ENCODE results near the gene SUN3. TPM values are rescaled to one million over a fixed set of nuclear protein-coding genes. Genes with fewer than 3 reads are reported as not detected.
A peak's percentile ranks its signal among the peaks of the same experiment; 100 is the strongest.
"Not testable (repeated sequence)": the region's sequence is repeated elsewhere in the genome, so short reads cannot be mapped to it uniquely, and the experiment has no call there.

The SUN3 gene
- total and polyA plus RNA-seq, 2 experiments from 2014 or later = not detected

- 8 to 15% methylated on average over 2 of the region's 2 CpGs for WGBS, 2 experiments (ENCODE audit: low coverage in 1 of 2, low lambda C conversion rate in 2 of 2, missing lambda C conversion rate in 2 of 2)
- DNase-seq = no peak
- H3K4me3 ChIP-seq = no peak overlapping the region
- TF ChIP-seq EZH2phosphoT487 (IDR thresholded peaks at IDR 0.05; ENCODE audit: insufficient read depth, low read depth) (no peak), EZH2 (IDR thresholded peaks at IDR 0.05; ENCODE audit: insufficient read depth, poor library complexity, severe bottlenecking) (no peak)
- no peaks in the 10 kb centered on the region for H3K9me3 ChIP-seq (ENCODE audit: low read depth)
- no peaks in the 10 kb centered on the region for H4K20me1 ChIP-seq (ENCODE audit: insufficient read depth)
- no peaks in the 10 kb centered on the region for H3K36me3 ChIP-seq (ENCODE audit: low read depth)
- no peak overlapping the region for H3K4me2 ChIP-seq (ENCODE audit: unreplicated experiment)
- peak overlapping the region; percentile 43; the same call in 1 of the 2 replicates for H2AFZ ChIP-seq
- in situ Hi-C loops (cut with MboI) = no loop called here
- H3K27ac ChIP-seq = no peak overlapping the region
- peaks cover 11% of the 10 kb centered on the region; the same call in 1 of the 2 replicates for H3F3A ChIP-seq (ENCODE audit: insufficient read depth)
- H3K9ac ChIP-seq = no peak overlapping the region
- peaks cover 5% of the 10 kb centered on the region; the same call in 1 of the 2 replicates for H3K4me1 ChIP-seq (ENCODE audit: insufficient read depth)
- H3K79me2 ChIP-seq (ENCODE audit: insufficient read depth) = no peaks in the 10 kb centered on the region
- no peaks in the 10 kb centered on the region for H3K27me3 ChIP-seq (replicated peaks; ENCODE audit: insufficient read depth)
- H3K9me2 ChIP-seq (ENCODE audit: insufficient read depth) = no peaks in the 10 kb centered on the region
Observed at GRCh38 chr7:48004032-48004431, 24.9 kb downstream of the SUN3 start.

- H3K36me3 ChIP-seq (ENCODE audit: low read depth); H4K20me1 ChIP-seq (ENCODE audit: insufficient read depth); H3K9me3 ChIP-seq (ENCODE audit: low read depth); H3K79me2 ChIP-seq (ENCODE audit: insufficient read depth); H3K27me3 ChIP-seq (replicated peaks; ENCODE audit: insufficient read depth); H3K9ac ChIP-seq; H3K9me2 ChIP-seq (ENCODE audit: insufficient read depth); in situ Hi-C loops (cut with MboI); H3K4me1 ChIP-seq (ENCODE audit: insufficient read depth); H3K4me3 ChIP-seq: not testable (repeated sequence)
- Histone ChIP-seq H3K27ac (peak overlapping the region; percentile 10), H3F3A (ENCODE audit: insufficient read depth) (peaks cover 11% of the 10 kb centered on the region; the same call in 1 of the 2 replicates), H3K4me2 (ENCODE audit: unreplicated experiment) (peak overlapping the region; percentile 16), H2AFZ (peak overlapping the region; percentile 9; the same call in 1 of the 2 replicates)
- peak; percentile 60 for DNase-seq
- WGBS, 2 experiments (ENCODE audit: low coverage in 1 of 2, low lambda C conversion rate in 2 of 2, missing lambda C conversion rate in 2 of 2) = 70 to 76% methylated on average over 13 of the region's 13 CpGs
Observed at GRCh38 chr7:48000164-48000563, 28.7 kb downstream of the SUN3 start.

DNA sequence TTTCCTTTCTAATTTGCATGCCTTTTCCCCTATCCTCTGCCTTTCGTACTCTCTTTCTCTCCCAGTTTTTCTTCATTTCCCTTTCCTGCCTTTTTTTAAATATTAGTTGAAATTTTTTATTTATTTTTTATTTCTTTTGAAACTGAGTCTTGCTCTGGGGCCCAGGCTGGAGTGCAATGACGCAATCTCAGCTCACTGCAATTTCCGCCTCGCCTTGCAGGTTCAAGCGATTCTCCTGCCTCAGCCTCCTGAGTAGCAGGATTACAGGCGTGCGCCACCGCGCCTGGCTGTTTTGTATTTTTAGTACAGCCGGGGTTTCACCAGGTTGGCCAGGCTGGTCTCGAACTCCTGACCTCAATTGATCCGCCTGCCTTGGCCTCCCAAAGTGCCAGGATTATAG, 29.5 kb downstream of the SUN3 start:
- Histone ChIP-seq H4K20me1 (ENCODE audit: insufficient read depth) (no peaks in the 10 kb centered on the region), H3K36me3 (ENCODE audit: low read depth) (no peaks in the 10 kb centered on the region), H3K9me3 (ENCODE audit: low read depth) (no peaks in the 10 kb centered on the region), H3K9me2 (ENCODE audit: insufficient read depth) (no peaks in the 10 kb centered on the region), H3K79me2 (ENCODE audit: insufficient read depth) (no peaks in the 10 kb centered on the region), H3K9ac (no peak overlapping the region), H3K4me2 (ENCODE audit: unreplicated experiment) (no peak overlapping the region), H3K4me1 (ENCODE audit: insufficient read depth) (peaks cover 5% of the 10 kb centered on the region; the same call in 1 of the 2 replicates), H3F3A (ENCODE audit: insufficient read depth) (peaks cover 11% of the 10 kb centered on the region; the same call in 1 of the 2 replicates), H3K4me3 (no peak overlapping the region), H3K27me3 (replicated peaks; ENCODE audit: insufficient read depth) (no peaks in the 10 kb centered on the region), H3K27ac (no peak overlapping the region), H2AFZ (no peak overlapping the region)
- 86 to 92% methylated on average over 12 of the region's 12 CpGs for WGBS, 2 experiments (ENCODE audit: low coverage in 1 of 2, low lambda C conversion rate in 2 of 2, missing lambda C conversion rate in 2 of 2)
- no peak for DNase-seq
- in situ Hi-C loops (cut with MboI) = no loop called here
- TF ChIP-seq EZH2 (IDR thresholded peaks at IDR 0.05; ENCODE audit: insufficient read depth, poor library complexity, severe bottlenecking) (no peak), EZH2phosphoT487 (IDR thresholded peaks at IDR 0.05; ENCODE audit: insufficient read depth, low read depth) (no peak)

DNA sequence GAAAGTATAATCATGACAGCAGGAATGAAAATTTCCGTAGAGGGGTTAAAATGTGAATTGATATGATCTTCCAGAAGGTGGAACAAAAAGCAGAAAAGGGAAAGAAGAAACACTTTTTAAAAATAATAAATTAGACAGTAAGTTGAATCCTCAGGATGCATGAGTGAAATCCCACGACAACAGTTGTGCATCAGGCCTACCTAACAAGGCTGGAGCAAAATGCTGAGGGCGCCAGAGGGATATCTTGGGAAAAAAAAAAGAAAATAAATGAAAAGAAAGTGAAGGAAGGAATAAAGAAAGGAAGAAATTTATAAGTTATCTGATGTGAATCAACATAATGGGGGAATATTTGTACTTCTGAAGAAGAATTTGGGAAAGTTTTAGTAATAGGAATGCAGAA, 36.5 kb downstream of the SUN3 start:
- no peaks in the 10 kb centered on the region for H3K27me3 ChIP-seq (replicated peaks; ENCODE audit: insufficient read depth)
- no peaks in the 10 kb centered on the region for H3K9me3 ChIP-seq (ENCODE audit: low read depth)
- H3K36me3 ChIP-seq (ENCODE audit: low read depth) = no peaks in the 10 kb centered on the region
- peaks cover 6% of the 10 kb centered on the region; the same call in 1 of the 2 replicates for H3K4me1 ChIP-seq (ENCODE audit: insufficient read depth)
- peak overlapping the region; percentile 86 for H3K4me2 ChIP-seq (ENCODE audit: unreplicated experiment)
- peak overlapping the region; percentile 97 for H2AFZ ChIP-seq
- in situ Hi-C loops (cut with MboI) = loop anchor here (5.0 kb wide), 1 partner anchor 120 kb away; no protein-coding TSS in a partner anchor
- H4K20me1 ChIP-seq (ENCODE audit: insufficient read depth) = no peaks in the 10 kb centered on the region
- H3K9me2 ChIP-seq (ENCODE audit: insufficient read depth) = no peaks in the 10 kb centered on the region
- peak overlapping the region; percentile 50; the same call in 1 of the 2 replicates for H3K9ac ChIP-seq
- peak; percentile 14 for DNase-seq
- peak overlapping the region; percentile 75 for H3K4me3 ChIP-seq
- peaks cover 5% of the 10 kb centered on the region; the same call in 1 of the 2 replicates for H3F3A ChIP-seq (ENCODE audit: insufficient read depth)
- 72 to 82% methylated on average over 3 of the region's 3 CpGs for WGBS, 2 experiments (ENCODE audit: low coverage in 1 of 2, low lambda C conversion rate in 2 of 2, missing lambda C conversion rate in 2 of 2)
- no peaks in the 10 kb centered on the region for H3K79me2 ChIP-seq (ENCODE audit: insufficient read depth)
- TF ChIP-seq EZH2 (IDR thresholded peaks at IDR 0.05; ENCODE audit: insufficient read depth, poor library complexity, severe bottlenecking) (no peak), EZH2phosphoT487 (IDR thresholded peaks at IDR 0.05; ENCODE audit: insufficient read depth, low read depth) (no peak)
- peak overlapping the region; percentile 23; the same call in 1 of the 2 replicates for H3K27ac ChIP-seq
